K562 (cell line): ENCODE measurements around the gene C1orf116. TPM values are rescaled to one million over a fixed set of nuclear protein-coding genes. Genes with fewer than 3 reads are reported as not detected.

Source experiments
- ARID3A ChIP-seq: IDR thresholded peaks from 2 replicates; pipeline ENCODE4 v1.6.1; 2012; ENCODE audit warnings: low read depth, low read length, improper control_type of control experiment, borderline replicate concordance
- ATF6 ChIP-seq: sonication (generic); formaldehyde crosslinking; IDR thresholded peaks from 2 replicates; pipeline ENCODE4 v1.4.0; 2020; ENCODE audit warnings: mild to moderate bottlenecking, missing genetic modification reagents
- ELK1 ChIP-seq: sonication (generic); formaldehyde crosslinking; IDR thresholded peaks from 2 replicates; pipeline ENCODE4 v1.8.1; 2022; ENCODE audit warnings: missing genetic modification reagents
- GATAD2A ChIP-seq: fragments of 450-650 bp; IDR thresholded peaks from 2 replicates; pipeline ENCODE4 v1.6.1; 2017
- HNRNPK ChIP-seq: fragments of 200-400 bp; formaldehyde crosslinking; IDR thresholded peaks from one replicate; pipeline ENCODE4 v1.6.1; 2018; ENCODE audit warnings: mild to moderate bottlenecking, low read depth, low read length; ENCODE audit not compliant: poor library complexity, severe bottlenecking
- SIRT6 ChIP-seq: IDR thresholded peaks from one replicate; pipeline ENCODE4 v1.6.1; 2012; ENCODE audit warnings: low read depth, mild to moderate bottlenecking, control low read depth, inconsistent platforms, low read length, moderate library complexity
- ZBTB40 ChIP-seq, 2 experiments: fragments of 450-650 bp in 1 of 2; sonication (generic) in 1 of 2; formaldehyde crosslinking in 1 of 2; IDR thresholded peaks; 2 replicates each; pipeline versions ENCODE4 v1.7.1 to v1.9.0; 2016 to 2022; ENCODE audit warnings: inconsistent platforms in 1 of 2, mild to moderate bottlenecking in 1 of 2, missing genetic modification reagents in 1 of 2
- ZNF324 ChIP-seq: fragments of 250-450 bp; sonication (Bioruptor Pico); IDR thresholded peaks from 2 replicates; pipeline ENCODE4 v1.4.0; 2020; ENCODE audit warnings: mild to moderate bottlenecking
- ZNF76 ChIP-seq: fragments of 250-450 bp; sonication (Bioruptor Pico); IDR thresholded peaks from 2 replicates; pipeline ENCODE4 v1.4.0; 2020; ENCODE audit warnings: mild to moderate bottlenecking, moderate library complexity, borderline replicate concordance
- polyA plus RNA-seq, 8 experiments: library from polyadenylated mRNA; depleted of rRNA in 4 of 8; stranded (reverse) in 5 of 8; unstranded in 3 of 8; fragments of >200 nt; fragmentation: Nextera tagmentation in 2 of 8; fragmentation: Illumina TruSeq in 1 of 8; extraction: Ambion mirVana in 2 of 8; extraction: Trizol in 1 of 8; gene quantifications; 2 replicates each; pipeline versions ENCODE4 v1.2.1 to v1.2.3, GENCODE V29; 2011 to 2014; ENCODE audit warnings: inconsistent platforms in 1 of 8, missing spikeins in 1 of 8
- total RNA-seq, 7 experiments: library from RNA; depleted of rRNA in 6 of 7; stranded (reverse); fragments of >200 nt in 6 of 7; fragmentation: Illumina TruSeq in 2 of 7; extraction: Trizol in 2 of 7; gene quantifications; 2 replicates each; pipeline versions ENCODE4 v1.2.1 to v1.2.3, GENCODE V29; 2011 to 2021; ENCODE audit warnings: low replicate concordance in 1 of 7

The C1orf116 gene
- total and polyA plus RNA-seq, 9 of the 15 experiments (the other 6 are each of a cell fraction or from before 2014, with no cell fraction given): 0.62 to 3.0 (median 0.95) TPM

GRCh38 chr1:207029701-207030521, 2.6 kb downstream of the C1orf116 start (continued):
- TF ChIP-seq ATF6 (no peak), ZBTB40 (IDR thresholded peaks at IDR 0.05) (peak; percentile 29; the same call in 1 of the 2 replicates), ZBTB40 (CRISPR knock-in tag; IDR thresholded peaks at IDR 0.05) (no peak), GATAD2A (0 out of 2 replicates have a peak, but pooled peaks have one; percentile 14), ZNF324 (CRISPR knock-in tag) (0 out of 2 replicates have a peak, but pooled peaks have one; percentile 6), ZNF76 (CRISPR knock-in tag) (peak; percentile 29; the same call in 1 of the 2 replicates), HNRNPK (no peak), ELK1 (CRISPR knock-in tag) (no peak), SIRT6 (no peak), ARID3A (no peak)
